Sigmoid colon (tissue), 3 donors: ENCODE measurements around the gene POLR3E.
"Not testable (repeated sequence)": the region's sequence is repeated elsewhere in the genome, so short reads cannot be mapped to it uniquely, and the experiment has no call there.

Source experiments
- POLR2A ChIP-seq, 2 donors: fragments of 450-650 bp; IDR thresholded peaks; one replicate each; pipeline ENCODE4 v1.6.1; 2016; ENCODE audit warnings: antibody characterized with exemption in 2 of 2, mild to moderate bottlenecking in 2 of 2, moderate library complexity in 2 of 2
- TF ChIP-seq, protein P1 (sequence below), 4 experiments: fragments of 450-650 bp in 3 of 4; fragments of 200-600 bp in 1 of 4; IDR thresholded peaks; one replicate each; pipeline ENCODE4 v1.5.1; 2016 to 2019; ENCODE audit warnings: antibody characterized with exemption in 4 of 4, mild to moderate bottlenecking in 3 of 4, moderate library complexity in 2 of 4

- TF ChIP-seq, protein P1, sequence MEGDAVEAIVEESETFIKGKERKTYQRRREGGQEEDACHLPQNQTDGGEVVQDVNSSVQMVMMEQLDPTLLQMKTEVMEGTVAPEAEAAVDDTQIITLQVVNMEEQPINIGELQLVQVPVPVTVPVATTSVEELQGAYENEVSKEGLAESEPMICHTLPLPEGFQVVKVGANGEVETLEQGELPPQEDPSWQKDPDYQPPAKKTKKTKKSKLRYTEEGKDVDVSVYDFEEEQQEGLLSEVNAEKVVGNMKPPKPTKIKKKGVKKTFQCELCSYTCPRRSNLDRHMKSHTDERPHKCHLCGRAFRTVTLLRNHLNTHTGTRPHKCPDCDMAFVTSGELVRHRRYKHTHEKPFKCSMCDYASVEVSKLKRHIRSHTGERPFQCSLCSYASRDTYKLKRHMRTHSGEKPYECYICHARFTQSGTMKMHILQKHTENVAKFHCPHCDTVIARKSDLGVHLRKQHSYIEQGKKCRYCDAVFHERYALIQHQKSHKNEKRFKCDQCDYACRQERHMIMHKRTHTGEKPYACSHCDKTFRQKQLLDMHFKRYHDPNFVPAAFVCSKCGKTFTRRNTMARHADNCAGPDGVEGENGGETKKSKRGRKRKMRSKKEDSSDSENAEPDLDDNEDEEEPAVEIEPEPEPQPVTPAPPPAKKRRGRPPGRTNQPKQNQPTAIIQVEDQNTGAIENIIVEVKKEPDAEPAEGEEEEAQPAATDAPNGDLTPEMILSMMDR (IDR thresholded peaks at IDR 0.05), result not testable (repeated sequence)
- not testable (repeated sequence) for TF ChIP-seq POLR2A (IDR thresholded peaks at IDR 0.05)
Measured at GRCh38 chr16:22368200-22368826, 71.1 kb downstream of the POLR3E start.
